Measurements from ENCODE around the gene GALR3.
A peak's percentile ranks its signal among the peaks of the same experiment; 100 is the strongest.

GALR3 gene

GRCh38 chr22:37803639-37804351, 19.4 kb upstream of the GALR3 start:
- DNase-seq: no peak

- no peak for DNase-seq
Observed at GRCh38 chr22:37804352-37804880, 18.8 kb upstream of the GALR3 start.

GRCh38 chr22:37804881-37805809, 18.0 kb upstream of the GALR3 start:
- DNase-seq: no peak

GRCh38 chr22:37805810-37806277, 17.3 kb upstream of the GALR3 start:
- no peak for DNase-seq

- DNase-seq: no peak
Observed at GRCh38 chr22:37806409-37807333, 16.5 kb upstream of the GALR3 start.

- peak; percentile 93 for DNase-seq
Observed at GRCh38 chr22:37807410-37808293, 15.5 kb upstream of the GALR3 start, which contains the start of gene GCAT. TSS of gene GCAT (plus strand) at chr22:37807934. CDS start at chr22:37807968, 34 bp downstream.

GRCh38 chr22:37808294-37808657, 14.9 kb upstream of the GALR3 start:
- DNase-seq: no peak

- no peak for DNase-seq
Observed at GRCh38 chr22:37809672-37810333, 13.4 kb upstream of the GALR3 start.

DNA sequence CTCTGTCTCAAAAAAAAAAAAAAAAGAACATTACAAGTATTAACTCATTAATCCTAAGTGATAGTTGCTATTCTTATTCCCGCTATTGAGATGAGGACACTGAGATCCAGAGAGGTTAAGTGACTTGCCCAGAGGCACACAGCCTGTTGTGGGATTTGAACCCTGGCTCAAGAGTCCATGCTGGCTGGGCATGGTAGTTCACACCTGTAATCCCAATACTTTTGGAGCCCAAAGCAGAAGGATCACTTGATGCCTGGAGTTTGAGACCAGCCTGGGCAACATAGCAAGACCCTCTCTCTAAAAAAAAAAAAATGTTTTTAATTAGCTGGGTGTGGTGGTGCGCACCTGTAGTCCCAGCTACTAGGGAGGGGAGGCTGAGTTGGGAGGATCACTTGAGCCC, 11.3 kb upstream of the GALR3 start:
- no peak for DNase-seq

- no peak for DNase-seq
Observed at GRCh38 chr22:37812869-37813678, 10.1 kb upstream of the GALR3 start.

- no peak for DNase-seq
Observed at GRCh38 chr22:37815593-37815992, 7.6 kb upstream of the GALR3 start.

DNA sequence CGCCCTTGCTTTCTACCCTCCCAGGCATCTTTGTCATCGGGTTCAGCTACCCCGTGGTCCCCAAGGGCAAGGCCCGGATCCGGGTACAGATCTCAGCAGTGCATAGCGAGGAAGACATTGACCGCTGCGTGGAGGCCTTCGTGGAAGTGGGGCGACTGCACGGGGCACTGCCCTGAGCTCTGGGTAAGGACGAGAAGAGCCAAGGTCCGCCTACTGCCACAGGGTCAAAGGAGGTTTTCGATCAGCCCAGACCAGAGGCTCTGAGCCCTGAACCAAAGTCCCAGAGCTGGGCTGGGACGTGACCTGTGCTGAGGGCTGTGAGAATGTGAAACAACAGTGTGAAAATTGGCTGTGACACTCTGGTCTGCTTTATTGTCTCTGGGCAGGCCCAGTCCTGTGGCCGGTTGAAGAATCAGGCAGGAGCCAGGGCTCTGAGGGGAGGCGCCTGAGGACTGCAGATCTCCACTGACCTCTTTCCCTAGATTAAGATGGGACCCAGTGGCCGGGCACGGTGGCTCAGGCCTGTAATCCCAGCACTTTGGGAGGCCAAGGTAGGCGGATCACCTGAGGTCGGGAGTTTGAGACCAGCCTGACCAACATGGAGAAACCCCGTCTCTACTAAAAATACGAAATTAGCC, 6.5 kb upstream of the GALR3 start:
- no peak for DNase-seq

DNA sequence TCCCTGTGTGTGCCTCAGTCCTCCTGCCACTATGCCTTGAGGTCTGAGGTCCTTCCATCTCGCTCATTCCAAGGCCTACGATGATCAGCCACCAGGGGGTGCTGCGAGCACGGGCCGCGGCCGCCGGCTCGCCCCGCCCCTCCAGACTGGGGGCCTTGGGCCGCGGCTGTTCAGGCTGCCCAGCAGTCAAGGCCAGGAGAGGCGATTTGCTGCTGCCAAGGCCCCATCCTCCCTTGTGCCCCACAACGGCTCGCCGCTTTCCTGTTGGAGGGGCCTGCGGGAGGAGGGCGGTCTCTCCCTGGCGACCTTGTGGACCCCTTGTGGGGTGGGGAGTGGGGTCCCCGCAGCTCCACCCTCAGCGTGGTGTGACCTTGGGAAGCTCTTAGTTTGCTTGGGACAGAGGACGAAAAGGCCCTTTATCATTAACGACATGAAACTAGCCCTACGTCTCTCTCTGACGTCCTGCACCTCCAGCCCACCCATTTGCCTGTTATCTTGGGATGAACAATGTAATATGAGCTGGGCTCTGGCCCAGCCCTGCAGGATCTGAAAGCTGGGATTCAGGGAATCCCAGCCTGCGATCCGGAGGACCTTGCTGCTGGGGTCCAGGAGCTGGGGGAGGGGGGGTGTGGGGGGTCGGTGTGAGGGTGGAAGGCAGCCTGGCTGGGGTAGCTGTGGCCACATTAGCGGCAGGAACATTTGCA, 5.3 kb upstream of the GALR3 start:
- peak; percentile 31 for DNase-seq

GRCh38 chr22:37818409-37819104, 4.6 kb upstream of the GALR3 start:
- no peak for DNase-seq

DNA sequence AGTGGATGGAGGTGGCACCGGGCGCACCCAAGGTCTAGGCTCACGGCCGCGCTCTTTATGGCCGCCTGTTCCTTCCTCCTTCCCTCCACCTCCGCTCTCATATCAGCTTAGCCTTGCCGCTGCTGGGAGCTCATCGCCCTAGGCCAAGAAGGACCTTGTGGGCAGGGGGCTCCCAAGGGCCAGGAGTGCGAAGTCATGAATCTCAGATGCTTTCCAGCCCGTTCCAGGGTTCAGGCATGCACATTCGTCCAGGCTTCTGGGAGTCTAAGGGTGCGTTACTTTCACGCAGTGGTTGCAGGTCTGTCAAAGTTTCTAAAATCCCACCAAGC, 4.1 kb upstream of the GALR3 start:
- no peak for DNase-seq

- no peak for DNase-seq
Observed at GRCh38 chr22:37820350-37820749, 2.8 kb upstream of the GALR3 start.

- no peak for DNase-seq
Observed at GRCh38 chr22:37822079-37822833, 926 bp upstream of the GALR3 start.

Measured in NCI-H524 treated with DMSO at 0.1 percent for 48 hours (cell line).